Amniotic stem cell (primary cell): Measurements from ENCODE around the gene MT1E.
"Not testable (repeated sequence)": the region's sequence is repeated elsewhere in the genome, so short reads cannot be mapped to it uniquely, and the experiment has no call there.

ENCODE experiments used
- DNase-seq: peaks from one replicate; lab custom pipeline; 2025; lab: John Stamatoyannopoulos, UW

MT1E gene

DNA sequence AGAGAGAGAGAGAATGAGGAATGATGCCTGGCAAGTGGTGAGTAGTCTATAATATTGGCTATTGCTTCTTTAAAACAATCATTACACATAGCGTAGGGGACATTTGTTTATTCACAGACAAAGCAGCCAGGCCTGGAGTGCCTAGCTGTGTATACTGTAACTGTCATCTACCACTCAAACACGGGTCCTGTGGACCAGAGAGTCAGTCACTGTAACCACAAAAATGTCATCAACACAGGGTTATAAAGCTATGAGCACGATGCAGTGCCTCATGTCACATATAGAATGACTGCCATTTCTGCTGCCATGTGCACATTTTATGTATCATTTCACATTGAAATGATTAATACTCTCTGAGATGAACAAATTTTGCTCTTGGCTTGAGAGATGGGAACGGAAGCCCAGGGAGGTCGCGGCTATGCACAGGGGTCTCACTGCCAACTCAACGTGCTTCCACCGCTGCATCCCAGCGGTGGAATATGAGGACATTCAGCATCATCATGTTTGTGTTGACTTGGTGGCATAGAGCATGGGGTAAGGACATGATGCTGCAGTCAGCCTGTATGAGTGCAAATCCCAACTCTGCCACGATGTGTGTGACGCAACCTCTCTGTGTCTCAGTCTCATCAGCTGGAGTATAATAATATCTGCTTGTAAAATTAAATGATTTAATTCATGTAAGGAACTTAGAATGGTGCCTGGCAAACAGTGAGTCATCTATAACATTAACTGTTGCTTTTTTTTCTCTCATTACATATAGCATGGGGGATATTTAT lies 47.4 kb downstream of the MT1E start:
- DNase-seq: no peak

DNA sequence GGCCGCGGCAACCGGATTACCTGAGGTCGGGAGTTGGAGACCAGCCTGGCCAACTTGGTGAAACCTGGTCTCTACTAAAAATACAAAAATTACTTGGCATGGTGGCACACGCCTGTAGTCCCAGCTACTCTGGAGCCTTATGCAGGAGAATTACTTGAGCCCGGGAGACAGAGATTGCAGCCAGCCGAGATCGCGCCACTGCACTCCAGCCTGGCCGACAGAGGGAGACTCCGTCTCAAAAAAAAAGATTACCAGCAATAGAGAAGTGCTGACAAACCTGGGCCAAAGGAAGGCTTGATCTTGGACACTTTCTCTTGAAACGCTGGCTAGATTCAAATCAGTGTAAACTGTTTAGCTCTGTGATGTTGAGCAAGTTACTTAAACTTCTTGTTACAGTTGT lies 48.3 kb downstream of the MT1E start:
- no peak for DNase-seq

DNA sequence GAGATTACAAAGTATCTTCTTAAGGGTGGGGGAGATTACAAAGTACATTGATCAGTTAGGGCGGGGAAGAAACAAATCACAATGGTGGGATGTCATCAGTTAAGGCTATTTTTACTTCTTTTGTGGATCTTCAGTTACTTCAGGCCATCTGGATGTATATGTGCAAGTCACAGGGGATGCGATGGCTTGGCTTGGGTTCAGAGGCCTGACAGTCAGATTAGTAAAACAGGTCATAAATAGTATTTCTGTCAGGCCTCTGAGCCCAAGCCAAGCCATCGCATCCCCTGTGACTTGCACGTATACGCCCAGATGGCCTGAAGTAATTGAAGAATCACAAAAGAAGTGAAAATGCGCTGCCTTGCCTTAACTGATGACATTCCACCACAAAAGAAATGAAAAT lies 49.0 kb downstream of the MT1E start:
- not testable (repeated sequence) for DNase-seq

DNA sequence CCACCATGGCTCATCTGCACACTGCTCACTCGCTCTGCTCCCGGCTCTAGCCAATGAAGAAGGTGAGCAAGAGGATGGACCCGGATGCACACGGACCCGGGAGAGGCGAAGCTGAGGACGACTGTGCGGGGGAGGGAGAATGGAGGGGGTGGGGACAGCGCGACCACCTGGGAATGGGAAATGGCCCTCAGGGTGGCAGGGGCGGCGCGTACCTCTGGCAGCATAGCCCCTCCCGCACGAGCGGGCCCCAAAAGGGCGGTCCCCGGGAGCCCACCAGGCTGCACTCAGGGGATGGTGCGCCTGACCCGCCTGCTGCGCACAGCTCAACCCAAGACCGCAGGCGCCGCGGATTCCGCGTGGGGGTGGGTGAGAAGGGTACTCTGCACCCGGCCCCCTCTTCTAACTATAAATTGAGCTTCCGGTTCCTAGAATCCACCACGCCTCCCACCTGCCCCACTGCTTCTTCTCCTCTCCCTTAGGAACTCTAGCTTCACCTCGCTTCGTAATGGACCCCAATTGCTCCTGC lies 50.2 kb downstream of the MT1E start:
- no peak for DNase-seq
